HepG2 (cell line): Measurements from ENCODE around the gene IRAK2. TPM values are rescaled to one million over a fixed set of nuclear protein-coding genes. Genes with fewer than 3 reads are reported as not detected.

ENCODE experiments used
- ATM ChIP-seq: fragments of 450-650 bp; IDR thresholded peaks from 2 replicates; pipeline ENCODE4 v1.7.1; 2017; ENCODE audit warnings: mild to moderate bottlenecking, borderline replicate concordance
- GATA4 ChIP-seq: sonication (generic); IDR thresholded peaks from 2 replicates; pipeline ENCODE4 v1.6.1; 2016; ENCODE audit warnings: antibody characterized with exemption, low read depth, borderline replicate concordance
- GFI1 ChIP-seq: sonication (generic); formaldehyde crosslinking; IDR thresholded peaks from 2 replicates; pipeline ENCODE4 v1.5.0; 2020; ENCODE audit warnings: missing genetic modification reagents, mild to moderate bottlenecking, borderline replicate concordance
- KDM6A ChIP-seq: IDR thresholded peaks from 2 replicates; pipeline ENCODE4 v1.6.1; 2016; ENCODE audit warnings: low read depth
- LCORL ChIP-seq, 2 experiments: fragments of 450-650 bp in 1 of 2; sonication (generic) in 1 of 2; formaldehyde crosslinking in 1 of 2; IDR thresholded peaks; 2 replicates each; pipeline versions ENCODE4 v1.5.0 to v1.6.1; 2017 to 2020; ENCODE audit warnings: antibody characterized with exemption in 1 of 2, missing genetic modification reagents in 1 of 2
- MTF1 ChIP-seq: sonication (generic); formaldehyde crosslinking; IDR thresholded peaks from 2 replicates; pipeline ENCODE4 v1.5.0; 2020; ENCODE audit warnings: missing genetic modification reagents
- MYC ChIP-seq: sonication (generic); formaldehyde crosslinking; IDR thresholded peaks from 2 replicates; pipeline ENCODE4 v1.9.0; 2021; ENCODE audit warnings: missing genetic modification reagents, borderline replicate concordance
- NBN ChIP-seq: fragments of 450-650 bp; conservative IDR thresholded peaks from 2 replicates; pipeline ENCODE4 v1.6.1; 2017
- POGZ ChIP-seq: sonication (generic); formaldehyde crosslinking; IDR thresholded peaks from 2 replicates; pipeline ENCODE4 v1.4.0; 2020; ENCODE audit warnings: mild to moderate bottlenecking, missing genetic modification reagents
- RFX5 ChIP-seq: IDR thresholded peaks from 2 replicates; pipeline ENCODE4 v1.6.1; 2011; ENCODE audit warnings: low read depth, low read length, improper control_type of control experiment
- TFAP4 ChIP-seq: sonication (generic); IDR thresholded peaks from 2 replicates; pipeline ENCODE4 v1.6.1; 2016; ENCODE audit warnings: low read depth, borderline replicate concordance
- THAP9 ChIP-seq: sonication (generic); formaldehyde crosslinking; IDR thresholded peaks from 2 replicates; pipeline ENCODE4; 2020; ENCODE audit warnings: missing genetic modification reagents, mild to moderate bottlenecking, borderline replicate concordance
- TIGD3 ChIP-seq: sonication (generic); formaldehyde crosslinking; IDR thresholded peaks from 2 replicates; pipeline ENCODE4 v1.5.1; 2020; ENCODE audit warnings: mild to moderate bottlenecking, missing genetic modification reagents, borderline replicate concordance
- WIZ ChIP-seq: sonication (generic); formaldehyde crosslinking; IDR thresholded peaks from 2 replicates; pipeline ENCODE4 v1.5.1; 2020; ENCODE audit warnings: mild to moderate bottlenecking, missing genetic modification reagents
- ZBTB3 ChIP-seq: sonication (generic); formaldehyde crosslinking; IDR thresholded peaks from 2 replicates; pipeline ENCODE4 v1.4.0; 2020; ENCODE audit warnings: low read depth, mild to moderate bottlenecking, moderate library complexity, missing genetic modification reagents, borderline replicate concordance
- ZNF10 ChIP-seq: sonication (generic); formaldehyde crosslinking; IDR thresholded peaks from 2 replicates; pipeline ENCODE4 v1.4.0; 2020; ENCODE audit warnings: mild to moderate bottlenecking, low read depth, missing genetic modification reagents, borderline replicate concordance
- ZNF337 ChIP-seq: sonication (generic); formaldehyde crosslinking; IDR thresholded peaks from 2 replicates; pipeline ENCODE4 v1.5.1; 2020; ENCODE audit warnings: missing genetic modification reagents, low read depth, mild to moderate bottlenecking, borderline replicate concordance
- ZNF432 ChIP-seq: sonication (generic); formaldehyde crosslinking; IDR thresholded peaks from 2 replicates; pipeline ENCODE4 v1.5.0; 2020; ENCODE audit warnings: missing genetic modification reagents, mild to moderate bottlenecking, borderline replicate concordance
- ZNF570 ChIP-seq: sonication (generic); formaldehyde crosslinking; IDR thresholded peaks from 2 replicates; pipeline ENCODE4 v1.4.0; 2020; ENCODE audit warnings: mild to moderate bottlenecking, missing genetic modification reagents, borderline replicate concordance
- ZNF619 ChIP-seq: sonication (generic); formaldehyde crosslinking; IDR thresholded peaks from 2 replicates; pipeline ENCODE4 v1.4.0; 2020; ENCODE audit warnings: mild to moderate bottlenecking, missing genetic modification reagents
- ZNF777 ChIP-seq: sonication (generic); formaldehyde crosslinking; IDR thresholded peaks from 2 replicates; pipeline ENCODE4 v1.4.0; 2020; ENCODE audit warnings: missing genetic modification reagents
- ZNF784 ChIP-seq: sonication (generic); formaldehyde crosslinking; IDR thresholded peaks from 2 replicates; pipeline ENCODE4 v1.5.1; 2020; ENCODE audit warnings: missing genetic modification reagents, mild to moderate bottlenecking, borderline replicate concordance
- ZNF816 ChIP-seq: sonication (generic); formaldehyde crosslinking; IDR thresholded peaks from 2 replicates; pipeline ENCODE4 v1.8.0; 2022; ENCODE audit warnings: missing genetic modification reagents, mild to moderate bottlenecking, borderline replicate concordance
- ZNF883 ChIP-seq: sonication (generic); formaldehyde crosslinking; IDR thresholded peaks from 2 replicates; pipeline ENCODE4 v1.5.1; 2020; ENCODE audit warnings: mild to moderate bottlenecking, missing genetic modification reagents; ENCODE audit errors: not compliant biosample characterization
- polyA plus RNA-seq, 8 experiments: library from polyadenylated mRNA; depleted of rRNA in 3 of 8; stranded (reverse) in 7 of 8; unstranded in 1 of 8; fragments of >200 nt; fragmentation: Illumina TruSeq in 4 of 8; extraction: Trizol in 4 of 8; gene quantifications; 2 replicates each; pipeline versions ENCODE4 v1.2.1 to v1.2.3, GENCODE V29; 2011 to 2016; ENCODE audit warnings: low read depth in 4 of 8, missing spikeins in 1 of 8, mixed read lengths in 1 of 8; ENCODE audit not compliant: insufficient read depth in 1 of 8
- total RNA-seq, 5 experiments: library from RNA; depleted of rRNA; stranded (reverse); fragments of >200 nt; fragmentation: Illumina TruSeq; extraction: Trizol; gene quantifications; 2 replicates each; pipeline ENCODE4 v1.2.3, GENCODE V29; 2016; ENCODE audit warnings: low read depth in 1 of 5

IRAK2 gene
- total and polyA plus RNA-seq, 2 of the 13 experiments (the other 11 are each of a cell fraction or from before 2014, with no cell fraction given), result 13.1 to 23.3 TPM

GRCh38 chr3:10248984-10249748 lies 84.4 kb downstream of the IRAK2 start (continued):
- TF ChIP-seq RFX5 (no peak), ZNF784 (CRISPR knock-in tag) (no peak; the same call in 1 of the 2 replicates), WIZ (CRISPR knock-in tag) (no peak), NBN (no peak), GATA4 (no peak), MTF1 (CRISPR knock-in tag) (no peak), MYC (CRISPR knock-in tag) (peak; percentile 15; the same call in 1 of the 2 replicates), ZNF10 (CRISPR knock-in tag) (no peak), ZNF619 (CRISPR knock-in tag) (no peak), ZNF883 (CRISPR knock-in tag) (no peak), TIGD3 (CRISPR knock-in tag) (no peak), ZBTB3 (CRISPR knock-in tag) (no peak), THAP9 (peak; percentile 99), ZNF816 (no peak), GFI1 (CRISPR knock-in tag) (no peak), TFAP4 (no peak), ZNF432 (CRISPR knock-in tag) (no peak), ZNF777 (CRISPR knock-in tag) (peak; percentile 90), ATM (no peak), ZNF570 (no peak), KDM6A (no peak), ZNF337 (CRISPR knock-in tag) (no peak), LCORL (IDR thresholded peaks at IDR 0.05) (no peak), LCORL (CRISPR knock-in tag; IDR thresholded peaks at IDR 0.05) (no peak), POGZ (no peak)
